GM10248 (cell line): ENCODE results near the gene LCA5.

Experiments used
- CTCF ChIA-PET: fragments of 300-600 bp; sonication (Branson Sonifier 250); formaldehyde crosslinking; extraction: SDS; loops from one replicate; lab custom pipeline; 2021; ENCODE audit warnings: antibody characterized with exemption; lab: Yijun Ruan, JAX
- POLR2A ChIA-PET: fragments of 350-650 bp; sonication (Branson Sonifier 250); formaldehyde crosslinking; extraction: SDS; loops from one replicate; lab custom pipeline; 2020; ENCODE audit warnings: antibody characterized with exemption; lab: Yijun Ruan, JAX
- DNase-seq: peaks from one replicate; pipeline ENCODE4 v3.0.0; 2012; ENCODE audit errors: extremely low spot score
- TF ChIP-seq, protein P1 (sequence below): IDR thresholded peaks from 2 replicates; pipeline ENCODE4 v1.5.1; 2012; ENCODE audit warnings: mild to moderate bottlenecking, low read depth; ENCODE audit errors: extremely low read depth, missing control alignments, control extremely low read depth

Gene LCA5

DNA sequence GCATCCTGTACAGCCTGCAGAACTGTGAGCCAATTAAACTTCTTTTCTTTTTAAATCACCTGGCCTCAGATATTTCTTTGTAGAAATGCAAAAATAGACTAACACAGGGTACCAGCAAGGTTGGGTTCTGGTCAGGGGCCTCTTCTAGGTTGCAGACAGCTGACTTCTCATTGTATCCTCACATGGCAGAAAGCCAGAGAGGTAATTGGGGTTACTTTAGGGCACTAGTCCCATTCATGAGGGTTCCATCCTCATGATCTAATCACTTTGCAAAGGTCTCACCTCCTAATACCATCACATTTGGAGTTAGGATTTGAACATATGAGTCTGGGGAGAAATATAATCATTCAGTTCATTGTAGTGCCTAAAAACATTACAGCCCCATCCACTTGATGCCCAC, 101.5 kb downstream of the LCA5 start:
- no peak for DNase-seq
- ChIA-PET CTCF (interaction anchor here (1.7 kb wide), 1 partner anchor 15 kb away, joined by 5 read pairs; no protein-coding TSS in a partner anchor), POLR2A (no interaction called here)

More for the DNA sequence above, 101.5 kb downstream of the LCA5 start:
- TF ChIP-seq, protein P1, sequence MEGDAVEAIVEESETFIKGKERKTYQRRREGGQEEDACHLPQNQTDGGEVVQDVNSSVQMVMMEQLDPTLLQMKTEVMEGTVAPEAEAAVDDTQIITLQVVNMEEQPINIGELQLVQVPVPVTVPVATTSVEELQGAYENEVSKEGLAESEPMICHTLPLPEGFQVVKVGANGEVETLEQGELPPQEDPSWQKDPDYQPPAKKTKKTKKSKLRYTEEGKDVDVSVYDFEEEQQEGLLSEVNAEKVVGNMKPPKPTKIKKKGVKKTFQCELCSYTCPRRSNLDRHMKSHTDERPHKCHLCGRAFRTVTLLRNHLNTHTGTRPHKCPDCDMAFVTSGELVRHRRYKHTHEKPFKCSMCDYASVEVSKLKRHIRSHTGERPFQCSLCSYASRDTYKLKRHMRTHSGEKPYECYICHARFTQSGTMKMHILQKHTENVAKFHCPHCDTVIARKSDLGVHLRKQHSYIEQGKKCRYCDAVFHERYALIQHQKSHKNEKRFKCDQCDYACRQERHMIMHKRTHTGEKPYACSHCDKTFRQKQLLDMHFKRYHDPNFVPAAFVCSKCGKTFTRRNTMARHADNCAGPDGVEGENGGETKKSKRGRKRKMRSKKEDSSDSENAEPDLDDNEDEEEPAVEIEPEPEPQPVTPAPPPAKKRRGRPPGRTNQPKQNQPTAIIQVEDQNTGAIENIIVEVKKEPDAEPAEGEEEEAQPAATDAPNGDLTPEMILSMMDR = no peak
